Astrocyte (in vitro differentiated cells and primary cell): ENCODE data around the gene TCEAL2. TPM values are rescaled to one million over a fixed set of nuclear protein-coding genes. Genes with fewer than 3 reads are reported as not detected.
A peak's percentile ranks its signal among the peaks of the same experiment; 100 is the strongest.

Experiments
- DNase-seq: peaks from one replicate; pipeline ENCODE4 v3.0.0-alpha.2; 2010; ENCODE audit warnings: low read depth
- FAIRE-seq: peaks from 2 replicates; lab custom pipeline; 2011; peaks lifted over from hg19 to GRCh38; lab: Jason Lieb, UNC
- H2AFZ ChIP-seq: 2 replicates; pipeline ENCODE4 v1.6.0; 2012; ENCODE audit warnings: low read depth, low read length, inconsistent platforms
- H3K27ac ChIP-seq: 2 replicates; pipeline ENCODE4 v1.5.1; 2011; ENCODE audit warnings: low read depth, low read length, inconsistent platforms
- H3K27me3 ChIP-seq: 2 replicates; pipeline ENCODE4 v1.6.0; 2011; ENCODE audit warnings: low read length, inconsistent platforms; ENCODE audit not compliant: insufficient read depth
- H3K36me3 ChIP-seq: 2 replicates; pipeline ENCODE4 v1.5.1; 2011; ENCODE audit warnings: low read length, inconsistent platforms; ENCODE audit not compliant: insufficient read depth
- H3K4me1 ChIP-seq: 2 replicates; pipeline ENCODE4 v1.5.1; 2011; ENCODE audit warnings: low read length, inconsistent platforms; ENCODE audit not compliant: insufficient read depth
- H3K4me2 ChIP-seq: 2 replicates; pipeline ENCODE4 v1.6.0; 2012; ENCODE audit warnings: low read length, inconsistent platforms
- H3K4me3 ChIP-seq: 2 replicates; pipeline ENCODE4 v1.5.1; 2011; ENCODE audit warnings: low read depth, mild to moderate bottlenecking, low read length, inconsistent platforms; ENCODE audit not compliant: insufficient read depth
- H3K79me2 ChIP-seq: 2 replicates; pipeline ENCODE4 v1.6.0; 2012; ENCODE audit warnings: mild to moderate bottlenecking, low read length, inconsistent platforms; ENCODE audit not compliant: insufficient read depth
- H3K9ac ChIP-seq: 2 replicates; pipeline ENCODE4 v1.6.0; 2012; ENCODE audit warnings: mild to moderate bottlenecking, low read length, inconsistent platforms
- H3K9me3 ChIP-seq: 2 replicates; pipeline ENCODE4 v1.5.1; 2012; ENCODE audit warnings: low read depth, mild to moderate bottlenecking, low read length, inconsistent platforms; ENCODE audit not compliant: insufficient read depth
- H4K20me1 ChIP-seq: 2 replicates; pipeline ENCODE4 v1.6.0; 2012; ENCODE audit warnings: low read length, inconsistent platforms; ENCODE audit not compliant: insufficient read depth
- H3K27ac Mint-ChIP-seq: one replicate; pipeline ENCODE4 v1.8.0; 2021; ENCODE audit warnings: mild to moderate bottlenecking, mixed read lengths; ENCODE audit not compliant: unreplicated experiment
- H3K27me3 Mint-ChIP-seq: one replicate; pipeline ENCODE4 v1.8.0; 2021; ENCODE audit warnings: low read depth, mixed read lengths; ENCODE audit not compliant: unreplicated experiment
- H3K36me3 Mint-ChIP-seq: one replicate; pipeline ENCODE4 v1.8.0; 2021; ENCODE audit warnings: low read depth, mixed read lengths; ENCODE audit not compliant: unreplicated experiment
- H3K4me1 Mint-ChIP-seq: one replicate; pipeline ENCODE4 v1.8.0; 2021; ENCODE audit warnings: low read depth, mixed read lengths; ENCODE audit not compliant: unreplicated experiment
- H3K4me3 Mint-ChIP-seq: one replicate; pipeline ENCODE4 v1.8.0; 2021; ENCODE audit warnings: mild to moderate bottlenecking, moderate library complexity, mixed read lengths; ENCODE audit not compliant: unreplicated experiment
- H3K9me3 Mint-ChIP-seq: one replicate; pipeline ENCODE4 v1.8.0; 2021; ENCODE audit warnings: mild to moderate bottlenecking, mixed read lengths; ENCODE audit not compliant: unreplicated experiment
- EZH2 ChIP-seq: IDR thresholded peaks from 2 replicates; pipeline ENCODE4 v1.6.1; 2012; ENCODE audit warnings: mild to moderate bottlenecking, low read length, inconsistent platforms; ENCODE audit not compliant: insufficient read depth
- total RNA-seq: library from RNA; stranded (reverse); gene quantifications from 2 replicates; pipeline ENCODE4 v1.2.1, GENCODE V29; 2021
- TF ChIP-seq, protein P1 (sequence below): IDR thresholded peaks from 2 replicates; pipeline ENCODE4 v1.5.1; 2011; ENCODE audit warnings: low read depth, mild to moderate bottlenecking, inconsistent platforms, low read length, moderate library complexity; ENCODE audit not compliant: insufficient read depth

The TCEAL2 gene
- total RNA-seq, 1 donor from 2014 or later: 1.0 TPM

DNA sequence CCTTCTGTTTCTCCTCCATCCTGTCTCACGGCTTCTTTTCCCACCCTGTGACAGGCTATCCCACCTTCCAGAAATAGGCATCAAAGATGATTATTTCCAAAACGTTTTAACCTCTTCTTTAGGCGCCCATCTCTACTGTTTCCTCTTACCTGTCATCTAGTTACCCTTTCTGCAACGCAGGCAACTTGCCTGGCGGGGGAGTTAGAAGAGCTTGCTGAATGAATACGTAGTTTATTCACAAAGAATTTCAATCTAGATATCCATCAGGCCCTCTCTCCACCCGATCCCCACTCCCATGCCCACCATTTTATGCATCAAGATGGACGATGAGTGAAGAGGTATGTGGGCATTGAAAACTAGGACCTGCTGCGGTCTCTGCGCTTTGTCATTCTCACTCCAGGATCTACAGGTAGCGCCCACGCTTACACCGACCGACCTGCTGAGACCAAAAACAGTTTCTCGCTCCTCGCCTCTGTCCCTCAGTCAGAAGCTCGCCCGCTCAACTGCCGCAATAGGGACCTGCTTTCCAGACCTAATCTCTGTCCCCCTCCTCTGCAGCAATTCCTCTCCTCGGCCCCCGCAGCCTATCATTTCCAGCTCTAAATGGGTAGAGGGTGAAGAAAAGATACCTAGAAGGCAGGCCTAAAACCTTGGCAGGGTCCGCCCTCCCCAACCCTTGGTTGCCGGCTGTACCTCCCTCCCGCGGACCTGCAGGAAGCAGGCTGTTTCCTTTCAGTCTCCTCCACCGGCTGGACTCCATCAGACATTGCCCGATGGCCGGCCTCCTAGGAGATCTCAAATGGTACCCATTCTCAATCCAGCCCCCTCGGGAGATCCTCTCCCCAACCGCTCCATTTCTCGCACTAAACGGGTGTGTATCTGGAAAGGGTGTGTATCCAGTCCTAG, 29.7 kb downstream of the TCEAL2 start:
- H3K36me3 ChIP-seq: no peaks in the 10 kb centered on the region
- peak overlapping the region; percentile 23 for H3K9ac ChIP-seq
- TF ChIP-seq, protein P1, sequence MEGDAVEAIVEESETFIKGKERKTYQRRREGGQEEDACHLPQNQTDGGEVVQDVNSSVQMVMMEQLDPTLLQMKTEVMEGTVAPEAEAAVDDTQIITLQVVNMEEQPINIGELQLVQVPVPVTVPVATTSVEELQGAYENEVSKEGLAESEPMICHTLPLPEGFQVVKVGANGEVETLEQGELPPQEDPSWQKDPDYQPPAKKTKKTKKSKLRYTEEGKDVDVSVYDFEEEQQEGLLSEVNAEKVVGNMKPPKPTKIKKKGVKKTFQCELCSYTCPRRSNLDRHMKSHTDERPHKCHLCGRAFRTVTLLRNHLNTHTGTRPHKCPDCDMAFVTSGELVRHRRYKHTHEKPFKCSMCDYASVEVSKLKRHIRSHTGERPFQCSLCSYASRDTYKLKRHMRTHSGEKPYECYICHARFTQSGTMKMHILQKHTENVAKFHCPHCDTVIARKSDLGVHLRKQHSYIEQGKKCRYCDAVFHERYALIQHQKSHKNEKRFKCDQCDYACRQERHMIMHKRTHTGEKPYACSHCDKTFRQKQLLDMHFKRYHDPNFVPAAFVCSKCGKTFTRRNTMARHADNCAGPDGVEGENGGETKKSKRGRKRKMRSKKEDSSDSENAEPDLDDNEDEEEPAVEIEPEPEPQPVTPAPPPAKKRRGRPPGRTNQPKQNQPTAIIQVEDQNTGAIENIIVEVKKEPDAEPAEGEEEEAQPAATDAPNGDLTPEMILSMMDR: no peak
- TF ChIP-seq EZH2: no peak
- Mint-ChIP-seq H3K36me3 (no peaks in the 10 kb centered on the region), H3K4me3 (peak overlapping the region; percentile 95), H3K27me3 (peaks cover 9% of the 10 kb centered on the region), H3K4me1 (no peaks in the 10 kb centered on the region), H3K27ac (peak overlapping the region; percentile 86), H3K9me3 (no peaks in the 10 kb centered on the region)
- FAIRE-seq (no peak), DNase-seq (no peak)
- H3K27me3 ChIP-seq: no peaks in the 10 kb centered on the region
- H3K79me2 ChIP-seq: no peaks in the 10 kb centered on the region
- peak overlapping the region; percentile 79 for H3K4me2 ChIP-seq
- H3K4me1 ChIP-seq: no peaks in the 10 kb centered on the region
- H4K20me1 ChIP-seq: no peaks in the 10 kb centered on the region
- H2AFZ ChIP-seq: peak overlapping the region; percentile 71
- H3K27ac ChIP-seq: no peak overlapping the region
- H3K4me3 ChIP-seq: peak overlapping the region; percentile 23
- H3K9me3 ChIP-seq: no peaks in the 10 kb centered on the region

DNA sequence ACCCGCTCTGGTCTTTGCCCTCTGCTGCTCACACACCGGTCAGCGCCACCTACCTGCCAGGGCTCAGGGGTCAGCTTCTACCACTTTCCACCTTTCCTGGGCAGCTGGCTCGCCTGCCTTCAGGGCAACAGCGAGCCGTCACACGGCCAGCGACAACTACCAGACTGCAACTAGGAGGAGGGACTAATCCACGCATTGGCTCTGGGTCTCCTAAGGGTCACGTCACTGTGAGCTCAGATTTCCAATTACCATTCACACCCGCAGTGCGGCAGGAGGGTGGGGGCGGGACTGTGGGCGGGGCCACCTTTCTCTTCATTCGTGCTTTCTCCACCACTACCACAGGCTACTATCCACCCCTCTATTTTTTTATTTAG, 30.3 kb downstream of the TCEAL2 start, which contains the start of gene BEX5:
BEX5 (minus strand) TSS at position 172 of the 374 bp plus-strand sequence. CDS start 1,712 bp downstream, outside the sequence.
- Mint-ChIP-seq H3K4me1 (no peaks in the 10 kb centered on the region), H3K9me3 (no peaks in the 10 kb centered on the region), H3K4me3 (peak within 1 kb of the TSS; percentile 95), H3K36me3 (no peaks in the 10 kb centered on the region), H3K27me3 (peaks cover 9% of the 10 kb centered on the region), H3K27ac (peak within 1 kb of the TSS; percentile 86)
- no peaks in the 10 kb centered on the region for H4K20me1 ChIP-seq
- H3K4me1 ChIP-seq: no peaks in the 10 kb centered on the region
- peak within 1 kb of the TSS; percentile 79 for H3K4me2 ChIP-seq
- H3K27me3 ChIP-seq: no peaks in the 10 kb centered on the region
- TF ChIP-seq, protein P1: no peak
- no peak for TF ChIP-seq EZH2
- DNase-seq (no peak), FAIRE-seq (peak; percentile 39)
- no peaks in the 10 kb centered on the region for H3K79me2 ChIP-seq
- H3K27ac ChIP-seq: no peak within 1 kb of the TSS
- H3K36me3 ChIP-seq: no peaks in the 10 kb centered on the region
- H3K9me3 ChIP-seq: no peaks in the 10 kb centered on the region
- H2AFZ ChIP-seq: peak within 1 kb of the TSS; percentile 71
- H3K4me3 ChIP-seq: peak within 1 kb of the TSS; percentile 23
- peak within 1 kb of the TSS; percentile 23 for H3K9ac ChIP-seq

Other genes starting within 250 kb of the TCEAL2 start
- gene ZMAT1, start 193.7 kb upstream of the TCEAL2 start, total RNA-seq: 1.7 and 2.0 TPM in 2 replicates
- gene TCEAL6, start 16.8 kb downstream of the TCEAL2 start, total RNA-seq: not detected in 2 replicates
- 1.4 and 1.6 TPM in 2 replicates for gene BEX5, start 30.3 kb downstream of the TCEAL2 start, total RNA-seq
- not detected in 2 replicates for gene TCP11X1, start 89.6 kb downstream of the TCEAL2 start, total RNA-seq
- gene NXF2, start 121.5 kb downstream of the TCEAL2 start, total RNA-seq: not detected in 2 replicates